GM12892 (cell line): ENCODE results near the gene NOD1.

Source experiments
- DNase-seq: peaks from one replicate; pipeline ENCODE4 v3.0.0; 2011; ENCODE audit not compliant: insufficient read length
- FAIRE-seq: peaks from 2 replicates; lab custom pipeline; 2011; peaks lifted over from hg19 to GRCh38; lab: Jason Lieb, UNC
- POLR2A ChIP-seq: IDR thresholded peaks from 2 replicates; pipeline ENCODE4 v1.6.1; 2011; ENCODE audit warnings: low read depth, low read length, control low read depth
- POLR2AphosphoS5 ChIP-seq: IDR thresholded peaks from 2 replicates; pipeline ENCODE4 v1.6.1; 2011; ENCODE audit warnings: low read depth, low read length, control low read depth
- TAF1 ChIP-seq: IDR thresholded peaks from 2 replicates; pipeline ENCODE4 v1.6.1; 2011; ENCODE audit warnings: low read depth, mild to moderate bottlenecking, control low read depth, low read length, borderline replicate concordance

Gene NOD1

GRCh38 chr7:30472784-30473775 is 5.5 kb downstream of the NOD1 start:
- FAIRE-seq (no peak), DNase-seq (no peak)
- TF ChIP-seq POLR2AphosphoS5 = no peak
- no peak for TF ChIP-seq TAF1
- no peak for TF ChIP-seq POLR2A

GRCh38 chr7:30472081-30472783 is 6.4 kb downstream of the NOD1 start:
- no peak for FAIRE-seq
- DNase-seq = no peak
- TF ChIP-seq POLR2A (no peak), TAF1 (no peak), POLR2AphosphoS5 (no peak)

DNA sequence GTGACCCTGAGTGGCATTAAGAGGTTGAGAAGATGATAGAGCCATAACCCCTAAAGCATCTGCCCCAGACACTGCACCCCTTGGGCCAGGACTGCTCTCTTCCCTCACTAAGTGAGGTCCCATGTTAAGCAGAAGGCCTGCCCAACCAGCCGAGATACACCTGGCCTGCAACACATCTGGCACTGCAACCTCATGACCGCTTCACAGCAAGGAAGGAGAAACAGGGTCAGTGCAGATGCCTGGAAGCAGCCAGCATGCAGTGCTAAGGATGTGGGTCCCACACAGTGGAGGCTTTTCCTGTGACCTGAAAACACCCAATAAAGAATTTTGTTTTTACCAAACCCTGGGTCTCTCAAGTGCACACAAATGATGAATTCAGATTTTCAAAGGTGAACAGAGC is 7.4 kb downstream of the NOD1 start:
- DNase-seq = no peak
- TF ChIP-seq TAF1 = no peak
- no peak for FAIRE-seq

DNA sequence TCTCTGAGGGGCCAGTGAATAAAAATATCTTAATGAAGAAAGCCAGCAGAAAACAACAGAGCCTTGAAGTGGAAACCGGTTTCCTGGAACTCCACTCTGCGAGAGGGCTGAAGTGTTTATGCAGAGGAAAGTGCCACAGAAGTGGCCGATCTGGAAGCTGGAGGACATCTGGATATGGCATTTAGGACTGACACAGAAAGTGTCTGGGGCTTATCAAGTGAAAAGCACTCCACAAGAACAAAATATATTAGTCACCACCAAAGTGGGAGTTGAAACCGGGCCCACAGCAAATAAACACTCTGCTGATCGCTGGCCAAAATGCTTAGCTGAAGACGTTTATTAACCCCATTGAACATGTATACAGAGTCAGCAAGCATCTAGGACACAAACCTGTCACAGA is 7.8 kb downstream of the NOD1 start:
- FAIRE-seq = no peak
- DNase-seq = no peak
- no peak for TF ChIP-seq POLR2AphosphoS5
- TF ChIP-seq TAF1 = no peak
- TF ChIP-seq POLR2A = no peak

GRCh38 chr7:30470163-30470770 is 8.3 kb downstream of the NOD1 start:
- FAIRE-seq (no peak), DNase-seq (no peak)
- TF ChIP-seq POLR2AphosphoS5 (no peak), TAF1 (no peak), POLR2A (no peak)

- TF ChIP-seq POLR2A = no peak
- TF ChIP-seq TAF1 = no peak
- TF ChIP-seq POLR2AphosphoS5 = no peak
- no peak for DNase-seq
- no peak for FAIRE-seq
Measured at GRCh38 chr7:30469303-30469702, 9.3 kb downstream of the NOD1 start.

- TF ChIP-seq POLR2A (no peak), TAF1 (no peak), POLR2AphosphoS5 (no peak)
- FAIRE-seq (no peak), DNase-seq (no peak)
Measured at GRCh38 chr7:30468791-30469190, 9.8 kb downstream of the NOD1 start.

- DNase-seq (no peak), FAIRE-seq (no peak)
- TF ChIP-seq POLR2AphosphoS5 (no peak), TAF1 (no peak), POLR2A (no peak)
Measured at GRCh38 chr7:30468041-30468440, 10.5 kb downstream of the NOD1 start.

- DNase-seq = no peak
- no peak for FAIRE-seq
- TF ChIP-seq POLR2A = no peak
- no peak for TF ChIP-seq POLR2AphosphoS5
- TF ChIP-seq TAF1 = no peak
Measured at GRCh38 chr7:30467271-30467670, 11.3 kb downstream of the NOD1 start.

GRCh38 chr7:30466266-30466665 is 12.3 kb downstream of the NOD1 start:
- TF ChIP-seq POLR2A (no peak), POLR2AphosphoS5 (no peak), TAF1 (no peak)
- FAIRE-seq (no peak), DNase-seq (no peak)

DNA sequence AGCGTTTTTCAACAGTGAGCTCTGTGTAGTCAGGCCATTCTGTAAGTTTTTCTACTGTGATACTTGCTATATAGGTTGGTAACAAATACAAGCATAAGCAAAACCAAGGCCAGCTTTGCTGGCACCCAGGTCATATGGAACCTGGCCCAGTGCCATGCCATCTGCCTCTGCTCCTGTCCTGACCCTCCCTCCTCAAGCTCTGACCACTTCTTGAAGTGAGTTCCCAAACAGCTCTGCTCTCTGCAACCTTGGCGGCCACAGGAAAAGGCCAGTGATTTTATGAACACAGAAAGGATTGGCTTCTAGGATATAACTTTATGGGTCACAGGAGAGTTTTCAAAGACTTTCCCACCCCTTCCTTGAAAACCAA is 12.8 kb downstream of the NOD1 start:
- DNase-seq (no peak), FAIRE-seq (no peak)
- TF ChIP-seq POLR2A = no peak
- no peak for TF ChIP-seq TAF1
- TF ChIP-seq POLR2AphosphoS5 = no peak
